22Rv1 (cell line): ENCODE results near the gene PROCA1.

Experiments
- ZFX ChIP-seq: fragments of 450-650 bp; IDR thresholded peaks from 2 replicates; pipeline ENCODE4 v1.6.1; 2017; ENCODE audit warnings: antibody characterized with exemption, borderline replicate concordance
- TF ChIP-seq, protein P1 (sequence below): fragments of 450-650 bp; IDR thresholded peaks from 2 replicates; pipeline ENCODE4 v1.5.1; 2017; ENCODE audit warnings: mild to moderate bottlenecking

DNA sequence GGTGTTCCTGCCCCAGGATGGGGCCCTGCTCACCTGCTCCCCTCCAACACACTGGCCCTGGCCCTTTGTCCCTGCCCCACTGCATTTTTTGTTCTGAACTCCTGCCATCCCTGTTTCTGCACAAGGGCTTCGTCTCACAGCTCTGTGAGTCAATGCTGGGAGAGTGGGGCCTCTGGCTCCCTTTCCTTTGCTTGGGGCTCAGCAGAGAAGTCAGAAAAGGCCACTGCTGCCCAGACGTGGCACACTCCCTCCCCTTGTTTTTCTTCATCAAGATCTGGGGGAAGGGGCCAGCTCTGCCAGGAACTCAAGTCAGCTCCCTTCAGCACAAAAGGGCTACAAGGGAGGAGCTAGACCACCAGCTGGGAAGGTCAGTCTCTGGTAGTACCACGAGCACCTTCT is 8.9 kb downstream of the PROCA1 start:
- TF ChIP-seq, protein P1, sequence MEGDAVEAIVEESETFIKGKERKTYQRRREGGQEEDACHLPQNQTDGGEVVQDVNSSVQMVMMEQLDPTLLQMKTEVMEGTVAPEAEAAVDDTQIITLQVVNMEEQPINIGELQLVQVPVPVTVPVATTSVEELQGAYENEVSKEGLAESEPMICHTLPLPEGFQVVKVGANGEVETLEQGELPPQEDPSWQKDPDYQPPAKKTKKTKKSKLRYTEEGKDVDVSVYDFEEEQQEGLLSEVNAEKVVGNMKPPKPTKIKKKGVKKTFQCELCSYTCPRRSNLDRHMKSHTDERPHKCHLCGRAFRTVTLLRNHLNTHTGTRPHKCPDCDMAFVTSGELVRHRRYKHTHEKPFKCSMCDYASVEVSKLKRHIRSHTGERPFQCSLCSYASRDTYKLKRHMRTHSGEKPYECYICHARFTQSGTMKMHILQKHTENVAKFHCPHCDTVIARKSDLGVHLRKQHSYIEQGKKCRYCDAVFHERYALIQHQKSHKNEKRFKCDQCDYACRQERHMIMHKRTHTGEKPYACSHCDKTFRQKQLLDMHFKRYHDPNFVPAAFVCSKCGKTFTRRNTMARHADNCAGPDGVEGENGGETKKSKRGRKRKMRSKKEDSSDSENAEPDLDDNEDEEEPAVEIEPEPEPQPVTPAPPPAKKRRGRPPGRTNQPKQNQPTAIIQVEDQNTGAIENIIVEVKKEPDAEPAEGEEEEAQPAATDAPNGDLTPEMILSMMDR, result no peak
- TF ChIP-seq ZFX, result no peak
